Loucy (cell line): ENCODE results near the gene BIRC7.

Experiments
- H2AFZ ChIP-seq: fragments of 200-600 bp; sonication (generic); 2 replicates; pipeline ENCODE4 v1.6.0; 2016; ENCODE audit warnings: antibody characterized with exemption, mild to moderate bottlenecking, low read length, moderate library complexity
- H3F3A ChIP-seq: fragments of 200-600 bp; 2 replicates; pipeline ENCODE4 v1.6.0; 2016; ENCODE audit warnings: antibody characterized with exemption, low read depth, mild to moderate bottlenecking
- H3K27me3 ChIP-seq: fragments of 200-600 bp; sonication (generic); 2 replicates; pipeline ENCODE4 v1.6.1; 2014; ENCODE audit warnings: low read length, mild to moderate bottlenecking; ENCODE audit not compliant: insufficient read depth, poor library complexity, severe bottlenecking
- H3K36me3 ChIP-seq: fragments of 200-600 bp; sonication (generic); 2 replicates; pipeline ENCODE4 v1.6.1; 2016; ENCODE audit warnings: low read length; ENCODE audit not compliant: insufficient read depth
- H3K4me1 ChIP-seq: fragments of 200-600 bp; sonication (generic); 2 replicates; pipeline ENCODE4 v1.5.1; 2014; ENCODE audit warnings: low read length, mild to moderate bottlenecking; ENCODE audit not compliant: insufficient read depth, poor library complexity, severe bottlenecking
- H3K4me2 ChIP-seq: fragments of 200-600 bp; sonication (generic); 2 replicates; pipeline ENCODE4 v1.6.0; 2014; ENCODE audit warnings: antibody characterized with exemption, low read length, low read depth, mild to moderate bottlenecking; ENCODE audit not compliant: poor library complexity, severe bottlenecking
- H3K4me3 ChIP-seq: fragments of 200-600 bp; sonication (generic); 2 replicates; pipeline ENCODE4 v1.5.1; 2014; ENCODE audit warnings: low read length, mild to moderate bottlenecking, mixed read lengths; ENCODE audit not compliant: poor library complexity, severe bottlenecking
- H3K79me2 ChIP-seq: fragments of 200-600 bp; sonication (generic); 2 replicates; pipeline ENCODE4 v1.6.1; 2014; ENCODE audit warnings: low read length; ENCODE audit not compliant: insufficient read depth
- H3K9ac ChIP-seq: fragments of 200-600 bp; sonication (generic); 2 replicates; pipeline ENCODE4 v1.6.0; 2014; ENCODE audit warnings: mild to moderate bottlenecking, low read depth, low read length, moderate library complexity; ENCODE audit not compliant: poor library complexity, severe bottlenecking
- H3K9me2 ChIP-seq: fragments of 200-600 bp; sonication (generic); replicated peaks from 2 replicates; pipeline ENCODE4 v1.6.1; 2016; ENCODE audit warnings: low read depth, low read length, mixed read lengths
- H3K9me3 ChIP-seq: fragments of 200-600 bp; sonication (generic); 2 replicates; pipeline ENCODE4 v1.6.1; 2014; ENCODE audit warnings: mild to moderate bottlenecking, antibody characterized with exemption, low read length, low read depth; ENCODE audit not compliant: insufficient read depth
- H4K20me1 ChIP-seq: fragments of 200-600 bp; sonication (generic); 2 replicates; pipeline ENCODE4 v1.6.0; 2014; ENCODE audit warnings: antibody characterized with exemption, low read length, mild to moderate bottlenecking; ENCODE audit not compliant: insufficient read depth, poor library complexity, severe bottlenecking
- EZH2phosphoT487 ChIP-seq: fragments of 200-600 bp; IDR thresholded peaks from 2 replicates; pipeline ENCODE4 v1.6.1; 2018; ENCODE audit warnings: antibody characterized with exemption, mild to moderate bottlenecking, moderate library complexity, borderline replicate concordance
- TF ChIP-seq, protein P1 (sequence below): fragments of 200-600 bp; sonication (generic); conservative IDR thresholded peaks from 2 replicates; pipeline ENCODE4 v1.5.1; 2014; ENCODE audit warnings: mild to moderate bottlenecking, antibody characterized with exemption, low read length

The BIRC7 gene

DNA sequence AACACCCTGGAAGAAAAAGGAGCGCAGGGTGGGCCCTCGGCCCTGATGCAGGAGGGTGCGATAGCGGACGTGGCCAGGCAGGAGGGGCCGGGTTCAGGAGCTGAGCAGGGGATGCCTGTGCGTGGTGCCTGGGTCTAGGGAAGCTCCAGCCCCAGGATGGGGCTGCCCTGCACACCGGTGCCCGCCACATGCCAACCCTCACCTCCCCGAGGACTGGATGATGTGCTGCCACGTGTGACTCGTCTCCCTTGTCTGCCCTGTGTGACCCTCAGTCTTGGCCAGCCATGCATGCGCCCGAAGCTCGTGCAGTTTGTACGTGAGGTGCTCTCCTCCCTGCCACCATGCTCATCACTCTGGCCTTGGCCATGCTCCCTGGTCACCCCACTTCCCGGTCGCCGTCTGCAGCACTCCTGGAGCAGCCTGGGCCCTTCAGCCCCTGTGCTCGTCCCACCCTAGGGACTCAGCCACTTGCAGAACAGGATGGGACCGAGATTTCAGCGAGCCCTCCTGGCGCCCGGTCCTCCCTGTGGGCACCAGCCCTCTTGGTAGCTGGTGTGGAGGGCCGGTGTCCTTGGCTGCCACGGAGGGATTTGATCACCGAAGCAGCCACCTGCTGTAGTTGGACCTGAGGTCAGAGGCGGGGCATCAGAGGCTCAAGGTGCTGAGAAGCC, 53.0 kb downstream of the BIRC7 start:
- TF ChIP-seq EZH2phosphoT487 = no peak
- TF ChIP-seq, protein P1, sequence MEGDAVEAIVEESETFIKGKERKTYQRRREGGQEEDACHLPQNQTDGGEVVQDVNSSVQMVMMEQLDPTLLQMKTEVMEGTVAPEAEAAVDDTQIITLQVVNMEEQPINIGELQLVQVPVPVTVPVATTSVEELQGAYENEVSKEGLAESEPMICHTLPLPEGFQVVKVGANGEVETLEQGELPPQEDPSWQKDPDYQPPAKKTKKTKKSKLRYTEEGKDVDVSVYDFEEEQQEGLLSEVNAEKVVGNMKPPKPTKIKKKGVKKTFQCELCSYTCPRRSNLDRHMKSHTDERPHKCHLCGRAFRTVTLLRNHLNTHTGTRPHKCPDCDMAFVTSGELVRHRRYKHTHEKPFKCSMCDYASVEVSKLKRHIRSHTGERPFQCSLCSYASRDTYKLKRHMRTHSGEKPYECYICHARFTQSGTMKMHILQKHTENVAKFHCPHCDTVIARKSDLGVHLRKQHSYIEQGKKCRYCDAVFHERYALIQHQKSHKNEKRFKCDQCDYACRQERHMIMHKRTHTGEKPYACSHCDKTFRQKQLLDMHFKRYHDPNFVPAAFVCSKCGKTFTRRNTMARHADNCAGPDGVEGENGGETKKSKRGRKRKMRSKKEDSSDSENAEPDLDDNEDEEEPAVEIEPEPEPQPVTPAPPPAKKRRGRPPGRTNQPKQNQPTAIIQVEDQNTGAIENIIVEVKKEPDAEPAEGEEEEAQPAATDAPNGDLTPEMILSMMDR = no peak
- H3K9me2 ChIP-seq = no peaks in the 10 kb centered on the region
- peaks cover 8% of the 10 kb centered on the region for H3K4me1 ChIP-seq
- no peaks in the 10 kb centered on the region for H3F3A ChIP-seq
- H3K9ac ChIP-seq = no peak overlapping the region
- H3K79me2 ChIP-seq = peaks cover 22% of the 10 kb centered on the region
- H3K4me2 ChIP-seq = no peak overlapping the region
- no peaks in the 10 kb centered on the region for H3K27me3 ChIP-seq
- peaks cover 7% of the 10 kb centered on the region for H4K20me1 ChIP-seq
- H2AFZ ChIP-seq = no peak overlapping the region
- H3K4me3 ChIP-seq = no peak overlapping the region
- no peaks in the 10 kb centered on the region for H3K9me3 ChIP-seq
- H3K36me3 ChIP-seq = peaks cover 13% of the 10 kb centered on the region; the same call in 1 of the 2 replicates

DNA sequence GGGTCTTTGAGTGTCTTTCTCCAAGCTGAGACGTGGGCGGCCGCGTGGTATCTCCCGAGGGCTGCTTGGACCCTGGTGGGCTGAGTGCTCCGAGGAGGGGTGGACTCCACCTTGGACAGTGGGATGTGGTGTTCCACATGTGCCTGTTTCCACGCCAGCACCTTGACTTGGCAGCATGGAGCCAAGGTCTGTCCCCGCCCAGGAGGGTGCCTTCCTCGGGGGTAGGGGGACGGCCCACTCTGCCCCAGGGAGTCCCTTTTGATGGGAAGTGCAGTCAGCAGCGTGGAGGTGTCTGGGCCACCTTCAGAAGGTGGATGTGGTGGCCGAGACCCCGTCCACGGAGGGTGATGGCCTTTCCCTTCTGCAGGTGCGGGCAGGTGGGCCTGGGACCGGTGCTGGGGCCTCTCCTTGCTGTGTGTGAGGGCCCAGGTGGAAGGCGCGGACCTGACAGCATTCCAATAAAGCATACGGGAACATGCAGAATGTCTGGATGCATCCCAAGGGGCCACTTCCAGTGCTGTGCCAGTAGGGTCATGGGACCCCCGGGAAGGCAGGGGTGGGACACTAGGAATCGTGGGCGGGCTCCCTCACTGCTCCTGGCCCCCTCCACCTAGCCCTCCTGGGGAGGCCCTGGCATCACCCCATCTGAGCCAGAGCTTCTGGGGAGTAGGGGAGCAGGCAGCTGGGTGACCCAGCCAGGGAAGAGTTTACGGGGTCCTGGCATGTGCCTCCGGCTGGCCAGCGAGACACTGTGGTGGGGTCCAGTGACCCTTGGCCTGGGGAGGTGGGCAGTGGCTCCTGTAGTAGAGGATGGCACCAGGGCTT, 53.8 kb downstream of the BIRC7 start:
- Histone ChIP-seq H4K20me1 (peaks cover 7% of the 10 kb centered on the region), H2AFZ (no peak overlapping the region), H3K9me3 (no peaks in the 10 kb centered on the region), H3K9me2 (no peaks in the 10 kb centered on the region), H3F3A (no peaks in the 10 kb centered on the region), H3K4me2 (no peak overlapping the region), H3K4me1 (peaks cover 7% of the 10 kb centered on the region), H3K9ac (no peak overlapping the region), H3K27me3 (no peaks in the 10 kb centered on the region), H3K36me3 (peaks cover 13% of the 10 kb centered on the region; the same call in 1 of the 2 replicates), H3K4me3 (no peak overlapping the region), H3K79me2 (peaks cover 22% of the 10 kb centered on the region)
- TF ChIP-seq EZH2phosphoT487 = no peak
- TF ChIP-seq, protein P1 = no peak
